Measurements from ENCODE around the gene NAPG.

Gene NAPG

DNA sequence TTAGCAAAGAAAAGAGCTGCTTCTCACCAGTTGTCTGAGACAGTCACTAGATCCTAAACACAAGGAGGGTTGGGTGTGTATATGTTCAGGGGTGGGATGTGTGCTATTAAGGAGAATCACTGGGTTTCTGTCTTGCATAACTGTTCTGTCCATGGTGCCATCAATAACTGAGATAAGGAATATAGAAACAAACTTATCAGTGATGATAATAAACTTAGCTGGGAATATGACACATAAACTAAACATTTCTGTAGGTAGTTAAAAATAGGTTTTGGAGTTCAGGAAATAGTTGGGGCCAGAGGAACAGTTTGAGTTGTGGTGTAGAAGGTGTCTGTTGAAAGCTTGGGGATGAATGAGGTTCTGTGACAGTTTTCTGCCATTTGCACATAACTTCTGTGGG is 17.4 kb downstream of the NAPG start:
- Histone ChIP-seq H3K4me3 (replicated peaks; ENCODE audit: insufficient read depth, low read length) (no peak overlapping the region), H3K27me3 (ENCODE audit: insufficient read depth, poor library complexity, severe bottlenecking) (no peaks in the 10 kb centered on the region), H3K27ac (replicated peaks) (no peak overlapping the region)
- TF ChIP-seq GABPA (IDR thresholded peaks at IDR 0.05; ENCODE audit: low read depth) (no peak), SPI1 (IDR thresholded peaks at IDR 0.05; ENCODE audit: borderline replicate concordance, low read depth) (no peak), POLR2AphosphoS5 (IDR thresholded peaks at IDR 0.05; ENCODE audit: low read depth) (no peak)
- TF ChIP-seq, protein P1, sequence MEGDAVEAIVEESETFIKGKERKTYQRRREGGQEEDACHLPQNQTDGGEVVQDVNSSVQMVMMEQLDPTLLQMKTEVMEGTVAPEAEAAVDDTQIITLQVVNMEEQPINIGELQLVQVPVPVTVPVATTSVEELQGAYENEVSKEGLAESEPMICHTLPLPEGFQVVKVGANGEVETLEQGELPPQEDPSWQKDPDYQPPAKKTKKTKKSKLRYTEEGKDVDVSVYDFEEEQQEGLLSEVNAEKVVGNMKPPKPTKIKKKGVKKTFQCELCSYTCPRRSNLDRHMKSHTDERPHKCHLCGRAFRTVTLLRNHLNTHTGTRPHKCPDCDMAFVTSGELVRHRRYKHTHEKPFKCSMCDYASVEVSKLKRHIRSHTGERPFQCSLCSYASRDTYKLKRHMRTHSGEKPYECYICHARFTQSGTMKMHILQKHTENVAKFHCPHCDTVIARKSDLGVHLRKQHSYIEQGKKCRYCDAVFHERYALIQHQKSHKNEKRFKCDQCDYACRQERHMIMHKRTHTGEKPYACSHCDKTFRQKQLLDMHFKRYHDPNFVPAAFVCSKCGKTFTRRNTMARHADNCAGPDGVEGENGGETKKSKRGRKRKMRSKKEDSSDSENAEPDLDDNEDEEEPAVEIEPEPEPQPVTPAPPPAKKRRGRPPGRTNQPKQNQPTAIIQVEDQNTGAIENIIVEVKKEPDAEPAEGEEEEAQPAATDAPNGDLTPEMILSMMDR (IDR thresholded peaks at IDR 0.05; ENCODE audit: insufficient read depth, low read length) = no peak
- TF ChIP-seq, protein P2, sequence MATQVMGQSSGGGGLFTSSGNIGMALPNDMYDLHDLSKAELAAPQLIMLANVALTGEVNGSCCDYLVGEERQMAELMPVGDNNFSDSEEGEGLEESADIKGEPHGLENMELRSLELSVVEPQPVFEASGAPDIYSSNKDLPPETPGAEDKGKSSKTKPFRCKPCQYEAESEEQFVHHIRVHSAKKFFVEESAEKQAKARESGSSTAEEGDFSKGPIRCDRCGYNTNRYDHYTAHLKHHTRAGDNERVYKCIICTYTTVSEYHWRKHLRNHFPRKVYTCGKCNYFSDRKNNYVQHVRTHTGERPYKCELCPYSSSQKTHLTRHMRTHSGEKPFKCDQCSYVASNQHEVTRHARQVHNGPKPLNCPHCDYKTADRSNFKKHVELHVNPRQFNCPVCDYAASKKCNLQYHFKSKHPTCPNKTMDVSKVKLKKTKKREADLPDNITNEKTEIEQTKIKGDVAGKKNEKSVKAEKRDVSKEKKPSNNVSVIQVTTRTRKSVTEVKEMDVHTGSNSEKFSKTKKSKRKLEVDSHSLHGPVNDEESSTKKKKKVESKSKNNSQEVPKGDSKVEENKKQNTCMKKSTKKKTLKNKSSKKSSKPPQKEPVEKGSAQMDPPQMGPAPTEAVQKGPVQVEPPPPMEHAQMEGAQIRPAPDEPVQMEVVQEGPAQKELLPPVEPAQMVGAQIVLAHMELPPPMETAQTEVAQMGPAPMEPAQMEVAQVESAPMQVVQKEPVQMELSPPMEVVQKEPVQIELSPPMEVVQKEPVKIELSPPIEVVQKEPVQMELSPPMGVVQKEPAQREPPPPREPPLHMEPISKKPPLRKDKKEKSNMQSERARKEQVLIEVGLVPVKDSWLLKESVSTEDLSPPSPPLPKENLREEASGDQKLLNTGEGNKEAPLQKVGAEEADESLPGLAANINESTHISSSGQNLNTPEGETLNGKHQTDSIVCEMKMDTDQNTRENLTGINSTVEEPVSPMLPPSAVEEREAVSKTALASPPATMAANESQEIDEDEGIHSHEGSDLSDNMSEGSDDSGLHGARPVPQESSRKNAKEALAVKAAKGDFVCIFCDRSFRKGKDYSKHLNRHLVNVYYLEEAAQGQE (IDR thresholded peaks at IDR 0.05; ENCODE audit: insufficient replicate concordance, low read depth) = no peak
- DNase-seq (ENCODE audit: low read depth in 1 of 2, low spot score in 1 of 2) = no peak

DNA sequence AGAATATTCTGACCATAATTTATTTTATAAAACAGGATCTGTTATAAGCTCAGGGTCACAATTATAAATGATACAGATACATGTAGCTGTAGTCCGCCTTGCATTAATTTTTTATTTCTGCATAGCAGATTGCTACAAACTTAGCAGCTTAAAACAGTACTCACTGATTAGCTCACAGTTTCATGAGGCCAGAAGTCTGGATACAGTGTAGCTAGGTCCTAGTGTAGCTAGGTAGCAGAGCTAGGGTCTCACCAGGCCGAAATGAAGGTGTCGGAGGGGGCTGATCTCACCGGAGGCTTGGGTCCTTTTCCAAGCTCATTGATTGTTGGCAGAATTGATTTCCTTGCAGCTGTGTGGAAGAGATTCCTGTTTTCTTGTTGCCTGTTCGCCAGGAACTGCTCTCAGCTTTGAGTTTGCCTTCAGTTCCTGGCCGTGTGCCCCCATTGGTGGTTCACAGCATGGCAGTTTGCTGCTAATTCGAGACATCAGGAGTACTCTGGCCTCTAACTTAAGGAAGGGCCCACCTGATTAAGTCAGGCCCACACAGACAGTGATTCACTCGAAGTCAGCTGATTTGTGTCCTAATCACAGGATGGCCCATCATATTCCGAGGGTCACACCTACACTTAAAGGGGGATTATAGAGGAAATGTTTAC is 18.4 kb downstream of the NAPG start:
- no peaks in the 10 kb centered on the region for H3K27me3 ChIP-seq (ENCODE audit: insufficient read depth, poor library complexity, severe bottlenecking)
- TF ChIP-seq, protein P2 (IDR thresholded peaks at IDR 0.05; ENCODE audit: insufficient replicate concordance, low read depth) = no peak
- TF ChIP-seq SPI1 (IDR thresholded peaks at IDR 0.05; ENCODE audit: borderline replicate concordance, low read depth) (no peak), POLR2AphosphoS5 (IDR thresholded peaks at IDR 0.05; ENCODE audit: low read depth) (no peak), GABPA (IDR thresholded peaks at IDR 0.05; ENCODE audit: low read depth) (no peak)
- TF ChIP-seq, protein P1 (IDR thresholded peaks at IDR 0.05; ENCODE audit: insufficient read depth, low read length) = no peak

DNA sequence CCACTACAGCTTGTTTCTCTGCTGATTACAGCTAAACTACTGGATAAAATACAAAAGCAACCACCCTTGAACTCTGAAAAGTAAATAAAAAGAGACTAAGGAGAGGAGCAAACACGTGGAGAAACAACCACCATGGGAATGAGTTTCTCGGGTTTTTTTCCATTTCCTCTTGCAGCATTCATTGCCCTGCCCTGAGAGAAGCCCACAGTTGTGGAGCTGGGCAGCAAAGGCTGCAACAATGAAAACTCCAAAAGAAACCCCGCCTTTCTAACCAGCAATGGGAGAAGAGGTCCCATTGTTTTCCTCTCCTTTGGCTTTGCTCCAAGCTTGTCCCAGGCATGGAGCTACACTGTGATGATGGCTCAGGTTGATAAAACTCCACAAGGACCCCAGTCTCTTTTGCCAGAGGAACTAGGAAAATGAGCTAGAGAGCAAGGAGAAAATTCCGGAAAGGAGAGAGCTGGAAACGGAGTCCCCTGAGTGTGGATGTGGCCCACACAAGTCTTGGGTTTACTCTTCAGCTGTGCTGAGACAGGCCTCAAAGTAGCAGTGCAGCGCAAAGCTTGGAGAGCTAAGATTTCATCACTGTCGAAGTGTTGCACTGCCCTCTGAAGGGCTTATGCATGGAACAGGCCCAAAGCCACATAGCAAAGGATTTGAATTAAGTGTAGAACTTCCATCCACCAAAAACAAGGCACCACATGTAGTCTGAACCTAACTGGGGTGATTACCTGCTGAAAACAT is 20.9 kb downstream of the NAPG start:
- no peak for DNase-seq (ENCODE audit: low read depth in 1 of 2, low spot score in 1 of 2)
- H3K27ac ChIP-seq (replicated peaks) = no peak overlapping the region
- TF ChIP-seq SPI1 (IDR thresholded peaks at IDR 0.05; ENCODE audit: borderline replicate concordance, low read depth) = no peak
- TF ChIP-seq, protein P1 (IDR thresholded peaks at IDR 0.05; ENCODE audit: insufficient read depth, low read length) = no peak
- no peak for TF ChIP-seq POLR2AphosphoS5 (IDR thresholded peaks at IDR 0.05; ENCODE audit: low read depth)
- no peak for TF ChIP-seq GABPA (IDR thresholded peaks at IDR 0.05; ENCODE audit: low read depth)
- TF ChIP-seq, protein P2 (IDR thresholded peaks at IDR 0.05; ENCODE audit: insufficient replicate concordance, low read depth) = no peak
- H3K4me3 ChIP-seq (replicated peaks; ENCODE audit: insufficient read depth, low read length) = no peak overlapping the region
- H3K27me3 ChIP-seq (ENCODE audit: insufficient read depth, poor library complexity, severe bottlenecking) = no peaks in the 10 kb centered on the region

More for the DNA sequence above, 18.4 kb downstream of the NAPG start:
- DNase-seq (ENCODE audit: low read depth in 1 of 2, low spot score in 1 of 2) = no peak
- Histone ChIP-seq H3K27ac (replicated peaks) (no peak overlapping the region), H3K4me3 (replicated peaks; ENCODE audit: insufficient read depth, low read length) (no peak overlapping the region)
